ENCODE data around the gene TIMD4. TPM values are rescaled to one million over a fixed set of nuclear protein-coding genes. Genes with fewer than 3 reads are reported as not detected.

TIMD4 gene
- total RNA-seq, 1 donor from 2014 or later = not detected

Other genes starting within 250 kb of the TIMD4 start
- gene PPP1R2B, start 112.9 kb downstream of the TIMD4 start, total RNA-seq = 0.16 TPM
- gene HAVCR1, start 95.9 kb upstream of the TIMD4 start, total RNA-seq = 0.31 TPM
- 7.0 TPM for gene HAVCR2, start 145.8 kb upstream of the TIMD4 start, total RNA-seq
- gene MED7, start 179.6 kb upstream of the TIMD4 start, total RNA-seq = 36.3 TPM
- not detected for gene GARIN3, start 203.0 kb upstream of the TIMD4 start, total RNA-seq
- gene ITK, start 217.6 kb upstream of the TIMD4 start, total RNA-seq = 0.16 TPM